ENCODE data around the gene PUM2. TPM values are rescaled to one million over a fixed set of nuclear protein-coding genes. Genes with fewer than 3 reads are reported as not detected.

Gene PUM2
- 22.4 TPM for total RNA-seq

- H3K4me1 ChIP-seq = peaks cover 0 to 29% of the 10 kb centered on the region in 2 donors
- TF ChIP-seq CTCF (IDR thresholded peaks at IDR 0.05) = peak in 1 of 3 experiments; percentile 7
- peak; percentile 82 to 96 for DNase-seq (ENCODE audit: low spot score in 2 of 2)
- intact Hi-C loops (cut with DNase I) = loop anchor here (1.0 to 2.0 kb wide), 3 partner anchors 25 to 300 kb away; partner anchors contain the start of gene HS1BP3
- peak within 1 kb of the TSS; percentile 88 to 93 for H3K27ac ChIP-seq
- H3K27me3 ChIP-seq = no peaks in the 10 kb centered on the region
- no peaks in the 10 kb centered on the region for H3K9me3 ChIP-seq
- H3K4me3 ChIP-seq = peak within 1 kb of the TSS; percentile 76 to 94
- no peaks in the 10 kb centered on the region for H3K36me3 ChIP-seq
These were observed at the start of gene PUM2 for GRCh38 chr2:20350753-20351554. Gene PUM2 (minus strand): TSS chr2:20350844. CDS start chr2:20327360, 23,484 bp downstream.

- H3K27me3 ChIP-seq = no peaks in the 10 kb centered on the region
- no peak for TF ChIP-seq CTCF (IDR thresholded peaks at IDR 0.05)
- H3K27ac ChIP-seq = no peak overlapping the region
- intact Hi-C loops (cut with DNase I) = no loop called here
- no peaks in the 10 kb centered on the region for H3K4me1 ChIP-seq
- no peak for DNase-seq (ENCODE audit: low spot score in 2 of 2)
- no peak overlapping the region for H3K4me3 ChIP-seq
- H3K36me3 ChIP-seq = no peaks in the 10 kb centered on the region
- H3K9me3 ChIP-seq = no peaks in the 10 kb centered on the region
These were observed 49.7 kb upstream of the PUM2 start for GRCh38 chr2:20400306-20400705.

- Histone ChIP-seq H3K9me3 (no peaks in the 10 kb centered on the region), H3K4me1 (no peaks in the 10 kb centered on the region), H3K27ac (no peak overlapping the region), H3K27me3 (no peaks in the 10 kb centered on the region), H3K4me3 (no peak overlapping the region), H3K36me3 (no peaks in the 10 kb centered on the region)
- intact Hi-C loops (cut with DNase I) = no loop called here
- TF ChIP-seq CTCF (IDR thresholded peaks at IDR 0.05) = no peak
- DNase-seq (ENCODE audit: low spot score in 2 of 2) = no peak
These were observed 48.4 kb upstream of the PUM2 start for GRCh38 chr2:20398956-20399567.

GRCh38 chr2:20397811-20398447 is 47.3 kb upstream of the PUM2 start:
- Histone ChIP-seq H3K36me3 (no peaks in the 10 kb centered on the region), H3K4me3 (no peak overlapping the region), H3K4me1 (no peaks in the 10 kb centered on the region), H3K27me3 (no peaks in the 10 kb centered on the region), H3K27ac (no peak overlapping the region), H3K9me3 (no peaks in the 10 kb centered on the region)
- TF ChIP-seq CTCF (IDR thresholded peaks at IDR 0.05) = no peak
- DNase-seq (ENCODE audit: low spot score in 2 of 2) = no peak
- intact Hi-C loops (cut with DNase I) = loop anchor here (2.0 kb wide), 1 partner anchor 245 kb away; no protein-coding TSS in a partner anchor

GRCh38 chr2:20396356-20397000 is 45.8 kb upstream of the PUM2 start:
- no peak for DNase-seq (ENCODE audit: low spot score in 2 of 2)
- intact Hi-C loops (cut with DNase I) = loop anchor here (2.0 kb wide), 1 partner anchor 246 kb away; no protein-coding TSS in a partner anchor
- Histone ChIP-seq H3K27me3 (no peaks in the 10 kb centered on the region), H3K36me3 (no peaks in the 10 kb centered on the region), H3K9me3 (no peaks in the 10 kb centered on the region), H3K4me3 (no peak overlapping the region), H3K4me1 (no peaks in the 10 kb centered on the region), H3K27ac (no peak overlapping the region)
- TF ChIP-seq CTCF (IDR thresholded peaks at IDR 0.05) = no peak
